Calu3 (cell line): ENCODE results near the gene CTNNBL1. TPM values are rescaled to one million over a fixed set of nuclear protein-coding genes. Genes with fewer than 3 reads are reported as not detected.
A peak's percentile ranks its signal among the peaks of the same experiment; 100 is the strongest.
"Not testable (repeated sequence)": the region's sequence is repeated elsewhere in the genome, so short reads cannot be mapped to it uniquely, and the experiment has no call there.

Source experiments
- BruUV-seq: library from RNA; stranded (reverse); fragments of 400-500 nt; replicated peaks from 2 replicates; lab custom pipeline; 2021; lab: Mats Ljungman, UMichigan
- CTCF ChIA-PET: fragments of 300-600 bp; sonication (Branson Sonifier 250); formaldehyde crosslinking; loops from one replicate; lab custom pipeline; 2022; ENCODE audit warnings: antibody characterized with exemption; lab: Charles Lee
- DNase-seq: peaks from one replicate; pipeline ENCODE4 v3.0.0; 2022
- H3K27ac Mint-ChIP-seq: one replicate; pipeline ENCODE4 v1.8.0; 2022; ENCODE audit warnings: mixed read lengths; ENCODE audit not compliant: unreplicated experiment
- H3K27me3 Mint-ChIP-seq: one replicate; pipeline ENCODE4 v1.8.0; 2022; ENCODE audit warnings: mixed read lengths; ENCODE audit not compliant: unreplicated experiment
- H3K36me3 Mint-ChIP-seq: one replicate; pipeline ENCODE4 v1.8.0; 2022; ENCODE audit warnings: mild to moderate bottlenecking, moderate library complexity, mixed read lengths; ENCODE audit not compliant: insufficient read depth, unreplicated experiment
- H3K4me1 Mint-ChIP-seq: one replicate; pipeline ENCODE4 v1.8.0; 2022; ENCODE audit warnings: mild to moderate bottlenecking, low read depth, mixed read lengths; ENCODE audit not compliant: unreplicated experiment
- H3K4me3 Mint-ChIP-seq: one replicate; pipeline ENCODE4 v1.8.0; 2022; ENCODE audit warnings: mild to moderate bottlenecking, low read depth, moderate library complexity, mixed read lengths; ENCODE audit not compliant: unreplicated experiment
- H3K9me3 Mint-ChIP-seq: one replicate; pipeline ENCODE4 v1.8.0; 2022; ENCODE audit warnings: low read depth, mixed read lengths; ENCODE audit not compliant: unreplicated experiment
- intact Hi-C: fragments of 100-400 bp; cut with micrococcal nuclease; formaldehyde crosslinking; loops from one replicate; pipeline ENCODE4 v1.10.0; 2022; ENCODE audit not compliant: unreplicated experiment
- total RNA-seq: library from RNA; stranded (reverse); gene quantifications from 2 replicates; pipeline ENCODE4 v1.2.3, GENCODE V29; 2022
- TF ChIP-seq, protein P1 (sequence below): fragments of 200-600 bp; IDR thresholded peaks from one replicate; pipeline ENCODE4 v1.8.0; 2022; ENCODE audit warnings: antibody characterized with exemption; ENCODE audit not compliant: unreplicated experiment

Gene CTNNBL1
- total RNA-seq, 1 experiment from 2014 or later = 106 TPM

DNA sequence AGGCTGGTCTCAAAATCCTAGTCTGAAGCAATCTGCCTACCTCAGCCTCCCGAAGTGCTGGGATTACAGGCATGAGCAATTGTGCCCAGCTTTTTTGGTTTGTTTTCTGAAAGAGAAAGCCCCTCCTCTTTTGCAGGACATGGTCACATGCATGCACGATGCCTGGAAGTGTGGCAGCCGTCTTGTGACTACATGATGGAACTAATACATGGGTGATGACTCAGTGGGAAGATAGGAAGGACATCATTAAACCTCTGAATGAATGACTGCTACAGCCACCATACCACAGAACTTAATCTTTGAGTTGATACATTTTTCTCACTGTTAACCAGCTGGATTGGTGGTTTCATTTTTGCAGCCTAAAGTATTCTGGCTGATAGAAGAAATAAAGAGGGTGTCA lies 13.4 kb upstream of the CTNNBL1 start:
- no TSS peak for BruUV-seq

DNA sequence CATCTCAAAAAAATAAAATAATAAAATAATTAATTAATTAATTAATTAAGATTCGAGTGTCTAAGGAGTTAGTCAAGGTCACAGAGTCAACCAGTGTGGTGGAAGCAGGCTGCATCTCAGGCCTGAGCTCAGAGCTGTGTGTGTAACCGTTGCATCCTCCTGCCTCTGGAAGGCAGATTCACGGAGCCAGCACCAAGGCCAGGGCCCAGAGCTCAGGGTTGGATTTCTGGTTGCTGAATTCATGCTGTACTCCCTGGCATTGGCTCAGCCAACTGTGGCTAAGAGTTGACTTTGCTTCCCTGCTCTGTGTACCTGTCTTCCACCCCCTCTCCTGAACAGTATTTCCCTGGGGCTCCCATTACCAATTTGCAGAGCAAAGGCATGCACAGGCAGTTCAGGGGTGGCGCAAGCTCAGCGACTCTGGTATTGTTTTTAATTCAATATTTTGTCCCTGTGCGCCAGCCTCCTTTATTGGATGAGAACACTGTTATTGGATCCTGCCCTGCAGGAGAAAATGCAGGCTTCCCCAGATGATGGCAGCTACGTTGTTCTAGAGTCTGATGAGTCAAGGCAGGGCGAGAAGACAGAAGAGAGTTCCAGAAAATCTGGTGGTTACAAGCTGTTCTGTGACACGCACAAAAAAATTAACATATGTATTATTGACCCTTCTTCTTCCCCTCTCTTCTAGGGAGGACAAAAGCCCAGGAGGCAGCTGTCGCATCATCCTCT lies 12.3 kb upstream of the CTNNBL1 start:
- Mint-ChIP-seq H3K9me3 (no peaks in the 10 kb centered on the region), H3K4me3 (no peak overlapping the region), H3K4me1 (peaks cover 7% of the 10 kb centered on the region), H3K27me3 (peaks cover 71% of the 10 kb centered on the region), H3K36me3 (no peaks in the 10 kb centered on the region), H3K27ac (no peak overlapping the region)
- BruUV-seq = no TSS peak
- DNase-seq = no peak
- TF ChIP-seq, protein P1, sequence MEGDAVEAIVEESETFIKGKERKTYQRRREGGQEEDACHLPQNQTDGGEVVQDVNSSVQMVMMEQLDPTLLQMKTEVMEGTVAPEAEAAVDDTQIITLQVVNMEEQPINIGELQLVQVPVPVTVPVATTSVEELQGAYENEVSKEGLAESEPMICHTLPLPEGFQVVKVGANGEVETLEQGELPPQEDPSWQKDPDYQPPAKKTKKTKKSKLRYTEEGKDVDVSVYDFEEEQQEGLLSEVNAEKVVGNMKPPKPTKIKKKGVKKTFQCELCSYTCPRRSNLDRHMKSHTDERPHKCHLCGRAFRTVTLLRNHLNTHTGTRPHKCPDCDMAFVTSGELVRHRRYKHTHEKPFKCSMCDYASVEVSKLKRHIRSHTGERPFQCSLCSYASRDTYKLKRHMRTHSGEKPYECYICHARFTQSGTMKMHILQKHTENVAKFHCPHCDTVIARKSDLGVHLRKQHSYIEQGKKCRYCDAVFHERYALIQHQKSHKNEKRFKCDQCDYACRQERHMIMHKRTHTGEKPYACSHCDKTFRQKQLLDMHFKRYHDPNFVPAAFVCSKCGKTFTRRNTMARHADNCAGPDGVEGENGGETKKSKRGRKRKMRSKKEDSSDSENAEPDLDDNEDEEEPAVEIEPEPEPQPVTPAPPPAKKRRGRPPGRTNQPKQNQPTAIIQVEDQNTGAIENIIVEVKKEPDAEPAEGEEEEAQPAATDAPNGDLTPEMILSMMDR = no peak
- intact Hi-C loops = no loop called here
- CTCF ChIA-PET = interaction anchor here (0.6 to 0.7 kb wide), 2 partner anchors 8 to 18 kb away, joined by 3 to 4 read pairs; no protein-coding TSS in a partner anchor

More for the DNA sequence above, 13.4 kb upstream of the CTNNBL1 start:
- Mint-ChIP-seq H3K9me3 (no peaks in the 10 kb centered on the region), H3K27ac (no peak overlapping the region), H3K4me3 (no peak overlapping the region), H3K36me3 (no peaks in the 10 kb centered on the region), H3K4me1 (peaks cover 7% of the 10 kb centered on the region), H3K27me3 (peaks cover 74% of the 10 kb centered on the region)
- no peak for DNase-seq
- CTCF ChIA-PET = no interaction called here
- intact Hi-C loops = no loop called here
- TF ChIP-seq, protein P1 = no peak

DNA sequence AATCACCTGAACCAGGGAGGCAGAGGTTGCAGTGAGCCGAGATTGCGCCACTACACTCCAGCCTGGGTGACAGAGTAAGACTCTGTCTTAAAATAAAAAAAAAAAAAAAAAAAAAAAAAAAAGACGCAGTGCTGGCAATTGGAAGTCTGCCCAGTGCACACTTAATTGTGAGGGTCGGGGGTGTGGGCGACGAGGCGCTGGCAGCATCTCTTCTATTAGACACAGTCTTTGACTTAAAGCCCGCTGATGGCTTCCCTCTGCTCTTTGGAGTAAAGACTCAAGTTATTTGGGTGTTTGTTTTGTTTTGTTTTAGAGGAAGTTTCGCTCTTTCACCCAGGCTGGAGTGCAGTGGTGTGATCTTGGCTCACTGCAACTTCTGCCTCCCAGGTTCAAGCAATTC lies 10.7 kb upstream of the CTNNBL1 start:
- CTCF ChIA-PET, DNase-seq, H3K9me3 Mint-ChIP-seq, BruUV-seq, H3K4me3 Mint-ChIP-seq, H3K27ac Mint-ChIP-seq, H3K4me1 Mint-ChIP-seq, H3K36me3 Mint-ChIP-seq, intact Hi-C loops: not testable (repeated sequence)
- H3K27me3 Mint-ChIP-seq = peaks cover 71% of the 10 kb centered on the region

DNA sequence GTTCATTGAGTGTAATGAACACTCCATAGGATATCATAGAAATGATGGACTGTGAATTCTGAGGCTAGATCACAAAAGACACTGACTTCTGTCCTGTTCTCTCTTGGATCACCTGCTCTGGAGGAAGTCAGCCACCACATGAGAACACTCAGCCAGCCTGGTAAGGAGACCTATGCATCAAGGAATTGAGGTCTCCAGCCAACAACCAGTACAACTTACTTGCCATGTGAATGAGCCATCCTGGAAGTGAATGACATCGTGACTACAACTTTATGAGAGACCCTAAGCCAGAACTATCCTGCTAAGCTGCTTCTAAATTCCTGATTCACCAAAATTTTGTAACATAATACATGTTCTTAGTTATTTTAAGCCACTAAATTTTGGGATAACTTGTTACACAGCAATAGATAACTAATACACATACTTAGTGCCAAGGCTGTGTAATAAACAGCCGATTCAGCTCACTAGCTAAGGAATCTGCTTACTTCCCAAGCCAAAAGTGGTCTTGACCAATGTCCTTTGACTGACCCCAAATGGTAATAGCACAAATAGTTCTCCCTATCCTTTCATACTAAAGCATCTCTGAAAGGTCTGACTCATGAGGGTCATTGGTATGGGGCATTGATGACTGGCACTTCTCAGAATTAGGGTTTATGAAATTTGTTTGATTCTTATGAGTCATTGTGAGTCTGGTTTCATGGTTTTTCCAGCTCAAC lies 6.9 kb upstream of the CTNNBL1 start:
- no peaks in the 10 kb centered on the region for H3K4me1 Mint-ChIP-seq
- no peaks in the 10 kb centered on the region for H3K36me3 Mint-ChIP-seq
- BruUV-seq = no TSS peak
- CTCF ChIA-PET = interaction anchor here (0.5 to 1.1 kb wide), 5 partner anchors 57 to 1017 kb away, joined by 3 to 8 read pairs (median 4); no protein-coding TSS in a partner anchor
- intact Hi-C loops = no loop called here
- no peaks in the 10 kb centered on the region for H3K9me3 Mint-ChIP-seq
- no peak overlapping the region for H3K4me3 Mint-ChIP-seq
- DNase-seq = peak; percentile 12
- no peak overlapping the region for H3K27ac Mint-ChIP-seq
- TF ChIP-seq, protein P1 = no peak
- H3K27me3 Mint-ChIP-seq = peaks cover 74% of the 10 kb centered on the region
